HG03460 (cell line): ENCODE measurements around the gene ZBTB7C.

Source experiments
- ATAC-seq: cut with Tn5 transposase; IDR thresholded peaks from one replicate; pipeline ENCODE4 v1.9.1; 2021; ENCODE audit not compliant: unreplicated experiment

ZBTB7C gene

DNA sequence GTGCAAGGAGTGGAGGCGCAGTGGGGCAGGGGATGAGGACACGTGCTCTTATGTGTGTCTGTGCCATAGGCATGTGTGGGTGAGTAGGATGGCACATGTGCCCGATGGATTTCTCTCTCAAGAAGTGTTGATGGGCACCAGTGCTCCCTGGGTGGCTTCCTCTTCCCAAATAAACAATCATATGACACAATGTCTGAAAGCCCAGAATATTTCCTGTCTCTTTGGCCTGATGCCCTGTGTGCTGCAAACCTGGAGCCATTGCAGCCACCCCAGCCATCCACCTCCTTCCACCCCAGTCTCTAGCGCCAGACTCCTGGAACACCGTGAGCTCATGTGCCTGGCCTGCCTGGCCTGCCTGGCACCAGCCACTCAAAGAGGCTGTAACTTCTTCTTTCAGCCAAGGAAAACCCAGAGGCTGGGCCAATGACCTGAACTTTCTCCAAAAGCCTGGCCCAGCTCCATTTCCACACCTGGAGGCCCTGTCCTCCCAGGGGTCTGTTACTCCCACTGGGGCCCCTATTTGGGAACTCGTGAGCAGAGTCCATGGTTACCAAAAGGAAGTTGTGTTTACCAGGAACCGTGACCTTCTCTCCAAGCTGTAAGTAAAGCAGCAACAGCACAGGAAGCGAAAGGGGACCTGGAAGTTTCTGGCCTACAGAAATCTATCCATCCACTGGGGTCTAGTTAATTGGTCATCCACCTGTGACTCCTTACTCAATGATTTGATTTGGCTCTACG lies 9.5 kb upstream of the ZBTB7C start:
- ATAC-seq: no peak

DNA sequence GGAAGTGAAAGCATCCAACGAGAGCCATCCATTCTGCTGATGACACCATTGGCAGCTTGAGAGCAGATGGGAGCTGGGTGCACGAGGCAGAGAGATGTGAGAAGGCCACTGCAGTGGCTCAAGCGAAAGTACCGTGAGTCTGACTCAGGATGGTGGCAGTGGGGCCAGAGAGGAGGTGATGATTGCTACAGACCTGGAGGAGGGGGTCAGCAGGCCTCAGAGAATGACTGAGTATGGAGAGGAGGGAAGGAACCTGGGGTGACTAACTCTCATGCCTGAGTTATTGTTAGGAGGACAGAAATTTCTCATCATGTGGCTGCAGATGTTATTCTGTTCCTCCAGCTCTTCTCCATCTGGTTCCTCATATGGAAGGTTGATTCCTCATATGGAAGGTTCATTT lies 8.8 kb upstream of the ZBTB7C start:
- no peak for ATAC-seq

DNA sequence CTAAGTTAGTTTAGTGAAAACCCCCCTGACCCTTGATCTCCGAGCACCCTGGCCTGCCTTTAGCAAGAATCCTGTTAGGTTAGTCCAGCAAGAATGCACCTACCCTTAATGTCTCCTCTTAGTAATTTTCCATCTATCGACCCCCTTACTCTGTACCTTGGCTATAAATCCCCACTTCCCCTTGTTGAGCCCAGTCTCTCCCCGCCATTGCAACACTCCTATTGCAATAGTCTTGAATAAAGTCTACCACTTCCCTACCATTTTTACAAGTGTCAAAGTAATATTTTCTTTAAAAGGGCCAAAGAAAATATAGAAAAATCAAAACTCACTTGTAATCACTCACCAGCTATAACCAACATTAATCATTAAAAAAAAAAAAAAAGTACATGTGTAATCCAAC lies 4.2 kb upstream of the ZBTB7C start:
- no peak for ATAC-seq

DNA sequence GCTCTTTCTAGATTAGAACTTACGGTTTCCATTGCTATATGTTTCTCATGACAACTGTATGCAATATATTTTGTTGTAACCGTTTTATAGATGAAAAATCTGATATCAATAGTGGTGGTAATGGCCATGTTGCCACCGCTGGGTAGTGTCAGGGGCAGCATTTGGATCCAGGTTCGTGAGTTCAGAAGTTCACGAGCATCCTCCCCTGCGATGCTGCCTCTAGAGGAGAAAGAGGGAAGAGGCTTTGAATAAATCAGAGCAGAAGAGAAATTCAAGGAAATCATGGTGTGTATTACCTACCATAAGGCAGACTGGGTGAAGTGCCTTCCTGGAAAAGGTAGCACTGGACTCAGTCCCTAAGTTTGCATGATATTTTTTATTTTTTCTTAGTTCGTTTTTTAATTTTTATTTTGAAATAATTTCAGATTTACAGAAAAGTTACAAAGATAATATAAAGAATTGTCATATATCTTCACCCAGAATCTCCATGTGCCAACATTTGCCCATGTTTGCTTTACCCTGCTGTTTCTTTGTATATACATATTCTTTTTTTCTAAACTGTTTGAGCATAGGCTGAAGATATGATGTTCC lies 3.3 kb upstream of the ZBTB7C start:
- no peak for ATAC-seq

DNA sequence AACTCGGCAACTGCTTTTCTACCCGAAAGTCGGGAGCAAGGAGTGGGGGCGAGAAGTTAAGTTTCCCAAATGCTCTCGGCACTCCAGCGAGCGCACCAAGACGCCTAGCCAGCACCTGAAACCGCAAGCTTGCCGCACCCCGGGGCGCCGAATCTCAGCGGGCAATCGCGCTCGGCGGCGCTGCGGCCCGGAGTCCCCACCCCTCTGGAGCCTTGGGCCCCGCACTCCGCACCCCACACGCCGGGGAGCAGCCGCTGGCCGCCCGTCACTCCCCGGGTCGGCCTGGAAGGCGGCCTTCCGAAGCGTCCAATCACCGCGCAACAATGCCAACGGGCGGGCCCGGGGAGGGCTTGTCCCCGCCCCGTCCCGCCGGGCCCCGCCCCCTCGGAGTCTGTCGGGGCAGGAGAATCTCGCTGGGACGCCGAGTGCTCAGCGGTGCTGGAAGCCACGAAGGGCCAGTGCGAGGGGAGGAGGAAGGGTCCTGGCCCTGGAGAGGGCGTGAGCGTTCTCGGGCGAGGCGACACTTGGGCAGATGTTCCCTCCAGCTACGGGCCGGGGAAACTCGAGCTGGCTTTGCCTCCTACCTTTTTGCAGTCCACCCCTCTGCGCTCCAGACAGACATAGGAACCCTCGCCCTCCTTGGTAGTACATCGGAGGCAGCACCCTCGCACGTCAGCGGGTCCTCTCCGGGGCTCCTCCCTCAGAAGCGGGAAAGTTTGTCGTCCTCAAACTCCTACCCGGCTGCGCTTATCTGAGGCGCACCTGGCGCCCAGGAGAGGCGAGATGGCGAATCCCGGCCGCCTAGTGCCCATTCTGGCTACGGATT lies 1.1 kb upstream of the ZBTB7C start:
- peak; percentile 97 for ATAC-seq

DNA sequence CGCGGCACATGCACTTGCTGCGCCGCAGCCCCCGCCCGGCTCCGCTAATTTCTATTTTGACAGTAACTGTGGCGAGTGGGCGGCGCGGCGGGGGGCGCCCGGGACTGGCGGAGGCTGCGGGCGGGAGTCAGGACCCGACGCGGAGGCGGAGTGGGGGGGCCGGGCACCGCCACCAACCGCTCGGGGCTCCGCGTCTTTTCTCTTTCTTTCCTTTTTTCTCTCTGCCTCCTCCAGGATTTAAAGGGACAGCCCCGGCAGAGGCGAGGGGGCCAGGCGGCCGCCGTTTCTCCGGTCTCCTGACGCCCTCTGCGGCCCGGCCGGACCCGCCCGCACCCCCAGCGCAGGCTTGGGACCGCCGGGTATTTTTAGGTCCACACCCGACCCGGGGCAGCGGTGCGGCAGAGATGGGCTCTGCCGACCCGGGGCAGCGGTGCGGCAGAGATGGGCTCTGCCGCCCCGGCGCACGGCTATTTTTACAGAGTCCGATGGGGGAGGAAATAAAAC lies 460 bp upstream of the ZBTB7C start:
- peak; percentile 9 for ATAC-seq

DNA sequence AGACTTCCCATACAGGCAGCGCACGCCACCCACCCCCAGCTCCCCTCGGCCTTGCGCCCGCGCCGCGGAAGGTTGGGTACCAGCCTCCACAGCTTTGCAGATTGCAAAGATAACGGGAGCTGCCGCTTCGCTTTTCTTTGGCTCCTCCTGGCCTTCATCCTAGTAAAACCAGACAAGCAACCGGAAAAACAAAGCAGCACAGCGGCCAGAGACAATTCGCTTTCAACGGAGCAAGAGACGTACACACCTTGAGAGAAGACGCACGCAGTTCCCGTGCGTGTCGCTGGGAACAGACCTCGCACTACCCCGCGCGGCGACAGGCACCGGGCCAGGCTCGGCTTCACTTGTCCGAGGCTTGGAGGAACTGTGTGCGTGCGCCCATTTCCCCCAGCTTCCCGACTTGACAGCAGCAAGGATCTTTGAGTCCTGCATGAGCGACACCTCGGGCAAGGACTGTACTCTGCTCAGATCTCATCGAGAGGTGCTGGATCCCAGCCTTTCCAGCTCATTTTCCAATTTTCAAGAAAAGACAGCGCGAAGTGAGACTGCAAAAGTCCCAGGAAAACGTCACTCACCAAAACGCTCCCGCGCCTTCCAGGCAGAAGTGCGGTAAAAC lies 964 bp downstream of the ZBTB7C start:
- ATAC-seq: no peak

DNA sequence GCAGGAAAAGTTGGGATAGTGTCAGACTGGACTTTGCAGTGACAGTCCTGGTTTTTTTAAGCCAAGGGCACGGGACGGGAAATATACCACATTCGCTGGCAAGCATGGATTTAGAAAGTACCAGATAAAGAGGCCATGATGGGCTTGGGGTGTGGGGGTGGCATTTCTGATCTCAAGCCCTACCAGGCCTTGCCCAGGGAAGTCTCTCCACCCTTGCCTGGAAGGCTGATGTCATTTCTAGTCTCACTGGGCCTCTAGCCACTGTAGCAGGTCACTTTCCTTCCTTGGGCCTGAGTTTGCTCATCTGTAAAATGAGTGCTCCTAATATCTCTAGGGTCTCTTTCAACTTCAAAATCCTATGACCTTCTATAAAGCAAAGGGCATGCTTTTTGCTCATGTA lies 1.8 kb downstream of the ZBTB7C start:
- ATAC-seq: no peak

DNA sequence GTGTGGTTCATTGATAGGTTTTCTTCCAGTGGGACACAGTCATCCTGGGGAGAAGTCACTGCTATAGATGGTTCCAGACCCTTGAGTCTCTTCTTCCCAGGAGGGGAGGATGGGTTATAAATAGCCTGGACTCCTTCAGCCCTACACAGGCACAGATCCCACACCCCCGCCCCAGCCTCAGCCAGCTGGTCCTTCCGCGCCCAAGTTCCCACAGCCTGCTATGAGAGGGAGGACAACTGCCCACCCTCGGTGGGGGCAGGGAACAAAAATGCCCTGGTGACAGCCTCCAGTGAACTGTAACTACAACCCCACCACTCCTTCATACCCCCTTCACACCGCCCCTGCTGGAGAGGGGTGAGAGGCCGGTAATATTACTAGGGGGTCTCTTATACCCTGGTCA lies 3.2 kb downstream of the ZBTB7C start:
- no peak for ATAC-seq

DNA sequence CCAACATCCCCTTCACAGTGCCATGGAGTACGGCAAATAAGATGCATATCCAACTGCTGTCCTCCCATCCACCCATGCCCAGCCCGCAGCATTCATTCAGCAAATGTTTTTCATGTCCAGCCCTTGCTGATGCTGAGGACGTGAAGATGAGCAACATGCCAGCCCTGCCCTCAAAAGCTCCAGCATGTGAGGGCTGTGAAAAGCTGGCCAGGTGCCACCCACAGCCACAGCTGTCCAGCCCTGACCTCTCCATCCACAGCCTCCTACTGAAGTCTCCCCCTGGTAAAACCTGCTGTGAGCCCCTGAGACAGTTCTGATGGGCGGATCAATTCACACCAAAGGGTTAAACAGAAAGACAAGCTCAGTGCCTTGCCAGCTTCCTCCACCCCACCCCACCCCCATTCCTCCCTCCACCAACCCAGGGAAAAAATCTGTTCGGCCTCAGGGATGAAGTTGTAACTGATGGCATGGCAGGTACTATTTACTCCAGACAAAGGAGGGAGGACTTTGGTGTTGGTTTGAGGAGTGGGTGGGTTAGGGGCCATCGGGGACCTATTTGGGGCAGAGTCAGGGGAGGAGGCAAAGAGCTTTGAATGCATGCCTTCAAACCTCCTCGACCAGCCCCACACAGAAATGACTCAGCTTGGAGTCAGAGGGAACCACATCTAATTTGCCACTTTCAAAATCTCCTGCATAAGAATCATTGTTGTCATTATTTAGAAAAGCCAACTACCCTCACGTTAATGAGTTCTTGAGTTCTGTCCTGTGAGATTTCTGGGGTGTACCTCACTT lies 4.3 kb downstream of the ZBTB7C start:
- no peak for ATAC-seq

DNA sequence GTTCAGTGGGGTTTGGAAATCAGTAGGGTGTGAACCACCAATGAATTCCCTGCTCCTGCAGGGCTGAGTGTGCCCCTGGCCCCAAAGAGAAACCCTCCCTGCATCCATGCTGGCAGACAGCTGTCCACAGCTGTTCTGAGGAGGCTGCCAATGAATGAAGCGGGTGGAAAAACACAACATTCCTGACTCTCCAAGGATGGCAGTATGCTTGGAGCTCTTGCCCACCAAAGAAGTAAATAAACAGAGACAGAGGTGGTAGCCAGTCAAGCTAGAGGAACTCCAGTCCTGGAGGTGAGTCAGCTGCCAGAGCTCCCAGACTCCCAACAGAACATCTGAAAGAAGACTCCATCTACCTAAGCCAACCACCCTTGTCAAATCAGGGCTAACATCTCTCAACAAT lies 6.2 kb downstream of the ZBTB7C start:
- ATAC-seq: no peak

DNA sequence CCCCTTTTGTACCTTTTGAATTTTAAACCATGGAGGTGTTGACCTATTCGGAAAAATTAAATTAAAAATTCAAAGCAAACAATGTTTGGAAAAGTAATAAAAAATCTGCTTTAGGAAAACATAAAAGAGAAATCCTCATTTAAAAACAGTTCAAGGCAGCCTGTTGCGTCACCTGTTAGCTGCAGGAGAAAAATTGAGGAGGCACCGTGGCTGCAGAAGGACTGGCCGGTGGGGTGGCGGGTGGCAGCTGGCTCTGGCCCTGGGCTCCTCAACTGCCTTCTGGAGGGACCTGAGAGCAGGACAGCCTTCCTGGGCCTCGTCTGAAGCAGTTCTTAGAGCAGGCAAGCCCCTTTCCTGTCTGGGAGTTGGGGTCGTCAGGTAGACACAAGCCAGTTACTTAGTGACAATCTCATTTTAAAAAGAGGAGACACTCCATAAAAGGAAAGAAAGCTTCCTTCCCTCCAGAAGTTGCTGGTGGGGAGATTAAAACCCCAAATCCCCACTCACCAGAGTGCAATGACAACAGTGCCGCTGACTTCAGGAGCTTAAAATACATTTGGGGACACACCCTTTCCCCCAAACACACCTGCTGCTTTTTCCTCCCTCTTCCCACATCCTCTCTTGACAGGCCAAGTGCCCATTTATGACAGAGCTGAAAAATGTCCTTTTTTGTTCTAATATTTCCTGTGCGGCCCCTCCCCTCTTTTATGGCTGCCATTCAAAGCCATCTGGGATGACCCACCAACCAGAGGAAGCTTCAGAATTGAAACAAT lies 9.7 kb downstream of the ZBTB7C start:
- ATAC-seq: no peak

DNA sequence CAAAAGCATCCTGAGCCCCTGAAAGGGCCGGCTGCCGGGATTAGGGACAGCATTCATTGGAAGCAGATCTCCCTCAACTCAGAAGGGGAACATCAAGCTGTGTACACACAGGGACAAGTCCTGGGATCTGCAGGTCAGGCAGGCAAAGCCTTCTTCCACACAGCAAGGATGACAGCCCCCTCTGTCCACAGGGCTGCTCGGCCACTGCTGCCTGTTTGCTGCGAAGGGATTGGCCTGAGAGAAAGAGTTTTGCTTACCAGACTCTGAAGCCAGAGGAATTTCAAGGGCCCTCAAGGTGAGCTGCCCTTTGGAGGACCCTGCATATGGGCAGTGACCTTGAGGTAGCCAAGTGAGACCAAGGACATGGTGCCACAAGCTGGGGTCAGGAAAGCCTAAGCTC lies 11.1 kb downstream of the ZBTB7C start:
- no peak for ATAC-seq

DNA sequence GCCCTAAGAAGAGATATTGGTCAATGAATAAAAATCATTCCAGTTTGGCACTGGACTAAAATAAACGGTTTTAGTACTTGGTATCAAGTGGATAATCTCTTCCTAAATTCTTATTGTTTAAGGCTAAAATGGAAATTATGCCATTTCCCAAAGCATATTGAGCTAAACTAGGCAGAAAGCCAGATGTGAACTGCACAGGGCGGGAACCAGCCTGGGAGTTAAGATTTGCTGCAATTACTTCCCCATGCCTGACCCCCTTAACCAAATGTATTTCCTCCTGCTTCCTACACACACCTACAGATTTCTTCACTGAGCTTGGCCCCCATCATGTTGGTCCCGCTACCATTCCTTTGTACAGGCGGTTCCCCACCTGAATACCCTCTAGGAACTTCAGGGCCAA lies 12.2 kb downstream of the ZBTB7C start:
- no peak for ATAC-seq

DNA sequence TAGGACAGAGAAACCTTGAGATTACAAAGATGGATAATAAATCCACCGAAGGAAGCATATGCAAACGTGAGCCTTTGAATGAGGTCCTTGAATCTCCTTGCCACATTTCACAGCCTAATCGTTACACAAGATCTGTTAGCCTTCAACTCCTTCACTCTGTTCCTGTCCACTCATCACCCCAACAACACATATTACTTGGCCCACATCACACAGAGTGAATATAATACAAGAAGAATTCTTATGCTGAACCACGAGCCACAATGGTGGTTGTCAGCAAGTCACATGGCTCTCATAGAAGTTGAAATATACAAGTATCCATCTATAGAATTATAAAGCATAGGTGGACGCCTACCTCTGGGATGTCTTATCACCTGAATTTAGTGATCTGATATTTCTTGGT lies 12.6 kb downstream of the ZBTB7C start:
- no peak for ATAC-seq

DNA sequence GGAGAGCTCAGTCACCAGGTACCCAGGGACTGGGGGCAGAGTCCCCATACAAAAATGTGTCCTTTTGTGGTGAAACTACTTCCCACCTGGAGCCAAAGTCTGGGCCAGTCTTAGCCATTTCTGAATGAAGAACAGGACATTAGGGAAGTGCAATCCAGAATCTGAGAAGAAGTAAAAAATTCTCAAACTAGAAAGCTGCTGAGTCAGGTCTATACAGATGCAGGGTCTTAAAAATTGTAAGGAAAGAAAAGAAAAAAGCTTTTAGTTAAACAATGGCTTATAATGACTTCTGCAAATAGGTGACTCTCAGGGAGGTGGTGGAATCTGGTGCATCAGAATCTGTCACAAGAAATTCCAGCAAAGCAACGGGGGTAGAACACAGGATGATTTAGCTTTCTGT lies 13.5 kb downstream of the ZBTB7C start:
- no peak for ATAC-seq

DNA sequence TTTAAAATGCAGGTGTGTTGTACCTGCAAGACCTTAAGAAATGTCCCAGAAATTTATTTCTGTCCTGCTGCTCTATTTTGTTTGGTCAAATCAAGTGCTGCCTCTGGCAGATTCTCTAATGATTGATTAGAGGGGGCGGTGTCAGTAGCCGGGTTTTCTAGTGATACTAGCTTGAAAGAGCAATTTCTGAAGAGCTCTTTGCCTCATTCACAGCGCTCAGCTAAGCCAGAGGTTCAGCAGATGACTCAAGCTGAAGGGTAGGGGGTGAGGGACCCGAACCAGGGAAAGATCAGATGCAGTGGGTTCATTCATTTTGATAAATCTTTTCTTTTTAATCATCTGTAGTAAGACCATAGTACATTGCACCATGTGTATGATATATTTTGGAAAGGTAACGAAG lies 15.0 kb downstream of the ZBTB7C start:
- ATAC-seq: no peak

DNA sequence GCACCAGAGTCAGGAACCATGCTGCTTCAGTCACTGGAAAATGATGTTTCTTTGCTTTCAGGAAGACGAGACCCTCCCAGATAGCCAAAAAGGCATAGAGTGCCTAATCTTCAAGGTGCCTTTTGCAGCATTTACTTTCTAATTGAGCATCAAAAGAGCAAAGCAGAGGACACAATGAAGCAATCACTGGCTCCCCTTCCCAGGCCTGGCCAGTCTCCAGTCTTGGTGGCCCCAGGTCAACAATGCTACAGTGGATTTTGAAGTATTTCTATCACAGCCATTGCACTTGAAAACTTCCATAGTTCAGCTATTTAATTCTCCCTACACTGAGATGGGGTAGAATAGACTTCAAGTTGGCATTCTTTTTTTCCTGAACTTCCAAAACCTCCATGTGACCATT lies 15.4 kb downstream of the ZBTB7C start:
- no peak for ATAC-seq

DNA sequence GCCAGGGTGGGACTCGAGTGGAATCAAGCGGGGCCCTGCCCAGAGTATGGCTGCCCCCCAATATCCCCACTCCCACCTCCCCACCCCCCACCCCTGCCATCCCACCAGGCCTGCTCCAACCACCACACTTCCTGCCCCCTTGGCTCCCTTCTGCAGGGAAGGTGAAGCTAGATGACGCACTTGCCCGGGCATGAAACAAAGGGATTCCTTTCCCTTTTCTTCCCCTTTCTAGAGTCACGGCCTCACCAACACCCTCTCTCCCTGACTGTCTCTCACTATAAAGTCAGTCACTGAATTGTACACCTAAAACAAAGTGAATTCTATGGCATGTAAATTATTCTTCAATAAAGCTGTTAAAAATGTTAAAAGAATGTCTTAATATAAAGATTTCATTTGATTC lies 16.0 kb downstream of the ZBTB7C start:
- ATAC-seq: no peak

DNA sequence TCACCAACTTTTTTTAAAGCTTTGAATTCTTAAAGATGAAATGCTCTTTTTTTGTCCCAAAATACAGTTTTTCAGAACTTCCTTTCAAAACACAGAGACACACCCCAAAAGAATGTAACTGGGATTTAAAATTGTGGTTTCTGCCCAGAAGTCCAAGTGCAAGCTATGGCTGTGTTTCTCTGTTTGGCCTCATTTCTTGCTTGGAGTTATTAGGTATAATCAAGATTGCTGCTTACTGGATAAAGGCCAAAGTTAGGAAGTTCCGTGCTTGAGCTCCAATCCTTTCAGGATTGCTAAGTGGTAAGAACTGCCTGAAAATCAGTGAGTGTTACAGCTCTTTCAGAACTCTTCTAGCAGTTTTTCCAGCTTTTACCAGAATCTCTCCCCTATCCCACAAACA lies 16.9 kb downstream of the ZBTB7C start:
- ATAC-seq: no peak
